Measurements from ENCODE around the gene MYCBP.
A peak's percentile ranks its signal among the peaks of the same experiment; 100 is the strongest.

MYCBP gene

GRCh38 chr1:38831731-38832369 is 41.3 kb downstream of the MYCBP start:
- H3K27ac ChIP-seq (ENCODE audit: low read depth, low read length) = no peak overlapping the region
- H3K36me3 ChIP-seq (ENCODE audit: control insufficient read depth in 5 of 5, insufficient read depth in 5 of 5, low read length in 5 of 5) = peaks cover 0 to under 1% (median 0%) of the 10 kb centered on the region in 5 donors
- H3K4me3 ChIP-seq (ENCODE audit: low read depth in 1 of 5, low read length in 5 of 5) = no peak overlapping the region
- no peak overlapping the region for H3K9ac ChIP-seq (ENCODE audit: low read length in 5 of 5)
- peaks cover 0 to 6% (median 4%) of the 10 kb centered on the region in 5 donors for H3K27me3 ChIP-seq (ENCODE audit: control insufficient read depth in 5 of 5, insufficient read depth in 4 of 5, low read length in 5 of 5)
- H3K4me1 ChIP-seq (ENCODE audit: control insufficient read depth in 5 of 5, insufficient read depth in 5 of 5, low read length in 5 of 5) = peaks cover 0 to 4% (median 0%) of the 10 kb centered on the region in 5 donors
- no peaks in the 10 kb centered on the region for H3K9me3 ChIP-seq (ENCODE audit: control insufficient read depth in 5 of 5, low read length in 5 of 5)

DNA sequence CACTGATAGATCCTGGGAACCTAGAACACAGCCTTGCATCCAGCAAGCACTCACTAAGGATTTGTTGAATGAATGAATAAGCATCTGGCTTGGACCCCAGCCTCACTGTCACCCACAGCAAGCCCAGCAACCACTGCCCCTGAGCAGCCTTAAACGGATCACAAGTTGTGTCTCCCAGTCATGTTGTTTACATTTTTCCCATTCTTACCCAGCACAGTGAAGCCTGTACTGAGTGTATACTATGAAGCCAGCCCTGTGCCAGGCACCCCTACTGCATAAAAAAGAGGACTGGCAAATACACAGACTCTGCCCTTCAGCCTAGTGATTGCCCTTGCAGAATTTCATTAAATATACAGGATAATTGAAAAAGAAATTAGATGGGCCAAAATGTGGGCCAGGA is 43.8 kb downstream of the MYCBP start:
- no peak overlapping the region for H3K9ac ChIP-seq (ENCODE audit: low read length in 5 of 5)
- H3K4me1 ChIP-seq (ENCODE audit: control insufficient read depth in 5 of 5, insufficient read depth in 5 of 5, low read length in 5 of 5) = peaks cover 0 to 4% (median 0%) of the 10 kb centered on the region in 5 donors
- H3K4me3 ChIP-seq (ENCODE audit: low read depth in 1 of 5, low read length in 5 of 5) = no peak overlapping the region
- H3K36me3 ChIP-seq (ENCODE audit: control insufficient read depth in 5 of 5, insufficient read depth in 5 of 5, low read length in 5 of 5) = no peaks in the 10 kb centered on the region
- H3K9me3 ChIP-seq (ENCODE audit: control insufficient read depth in 5 of 5, low read length in 5 of 5) = no peaks in the 10 kb centered on the region
- H3K27ac ChIP-seq (ENCODE audit: low read depth, low read length) = no peak overlapping the region
- H3K27me3 ChIP-seq (ENCODE audit: control insufficient read depth in 5 of 5, insufficient read depth in 4 of 5, low read length in 5 of 5) = peaks cover 2 to 6% (median 4%) of the 10 kb centered on the region in 5 donors

DNA sequence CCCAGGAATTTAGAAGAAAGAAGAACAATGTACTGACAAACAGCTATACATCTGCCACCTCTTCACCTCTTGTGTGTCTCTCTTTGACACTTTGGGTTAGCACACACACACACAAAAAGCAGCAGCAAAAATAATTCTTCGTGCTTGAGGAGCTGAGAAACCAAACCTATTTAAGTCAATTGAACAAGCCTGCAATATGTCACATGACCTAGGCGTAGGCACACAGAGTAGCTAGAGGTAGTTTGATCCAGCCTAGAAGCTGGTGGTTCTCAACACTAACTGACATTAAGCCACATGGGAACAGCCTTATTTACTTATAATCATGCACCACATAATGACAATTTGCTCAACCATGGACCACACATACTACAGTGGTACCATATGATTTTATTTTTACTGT is 45.8 kb downstream of the MYCBP start:
- Histone ChIP-seq H3K9me3 (ENCODE audit: control insufficient read depth in 5 of 5, low read length in 5 of 5) (no peaks in the 10 kb centered on the region), H3K27me3 (ENCODE audit: control insufficient read depth in 5 of 5, insufficient read depth in 4 of 5, low read length in 5 of 5) (peaks cover 2 to 6% (median 4%) of the 10 kb centered on the region in 5 donors), H3K9ac (ENCODE audit: low read length in 5 of 5) (no peak overlapping the region), H3K36me3 (ENCODE audit: control insufficient read depth in 5 of 5, insufficient read depth in 5 of 5, low read length in 5 of 5) (no peaks in the 10 kb centered on the region), H3K4me1 (ENCODE audit: control insufficient read depth in 5 of 5, insufficient read depth in 5 of 5, low read length in 5 of 5) (no peaks in the 10 kb centered on the region), H3K4me3 (ENCODE audit: low read depth in 1 of 5, low read length in 5 of 5) (no peak overlapping the region), H3K27ac (ENCODE audit: low read depth, low read length) (no peak overlapping the region)

GRCh38 chr1:38826886-38827285 is 46.3 kb downstream of the MYCBP start:
- H3K4me3 ChIP-seq (ENCODE audit: low read depth in 1 of 5, low read length in 5 of 5) = no peak overlapping the region
- H3K36me3 ChIP-seq (ENCODE audit: control insufficient read depth in 5 of 5, insufficient read depth in 5 of 5, low read length in 5 of 5) = no peaks in the 10 kb centered on the region
- no peaks in the 10 kb centered on the region for H3K4me1 ChIP-seq (ENCODE audit: control insufficient read depth in 5 of 5, insufficient read depth in 5 of 5, low read length in 5 of 5)
- H3K9ac ChIP-seq (ENCODE audit: low read length in 5 of 5) = no peak overlapping the region
- no peak overlapping the region for H3K27ac ChIP-seq (ENCODE audit: low read depth, low read length)
- H3K9me3 ChIP-seq (ENCODE audit: control insufficient read depth in 5 of 5, low read length in 5 of 5) = no peaks in the 10 kb centered on the region
- H3K27me3 ChIP-seq (ENCODE audit: control insufficient read depth in 5 of 5, insufficient read depth in 4 of 5, low read length in 5 of 5) = peaks cover 2 to 6% (median 4%) of the 10 kb centered on the region in 5 donors

DNA sequence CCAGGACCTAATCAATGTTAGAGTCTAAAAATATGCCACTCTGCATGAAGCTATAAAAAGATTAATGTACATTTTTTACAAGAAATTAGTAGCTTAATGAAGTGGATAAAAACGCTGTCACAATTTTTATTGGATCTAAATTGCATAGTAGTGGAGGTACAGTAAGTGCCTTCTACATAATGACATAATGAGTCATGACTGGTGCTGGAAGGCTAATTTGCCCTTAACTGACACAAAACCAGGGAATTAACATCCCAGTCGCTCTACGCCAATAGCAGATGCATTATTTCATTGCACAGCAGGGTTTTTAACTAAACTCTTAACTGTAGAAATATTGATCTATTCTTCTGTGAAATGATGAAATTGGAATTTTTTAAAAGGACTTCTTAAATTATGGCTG is 46.9 kb downstream of the MYCBP start:
- Histone ChIP-seq H3K36me3 (ENCODE audit: control insufficient read depth in 5 of 5, insufficient read depth in 5 of 5, low read length in 5 of 5) (no peaks in the 10 kb centered on the region), H3K9ac (ENCODE audit: low read length in 5 of 5) (no peak overlapping the region), H3K9me3 (ENCODE audit: control insufficient read depth in 5 of 5, low read length in 5 of 5) (no peaks in the 10 kb centered on the region), H3K27me3 (ENCODE audit: control insufficient read depth in 5 of 5, insufficient read depth in 4 of 5, low read length in 5 of 5) (peaks cover 2 to 8% (median 4%) of the 10 kb centered on the region in 5 donors), H3K27ac (ENCODE audit: low read depth, low read length) (no peak overlapping the region), H3K4me1 (ENCODE audit: control insufficient read depth in 5 of 5, insufficient read depth in 5 of 5, low read length in 5 of 5) (no peaks in the 10 kb centered on the region), H3K4me3 (ENCODE audit: low read depth in 1 of 5, low read length in 5 of 5) (no peak overlapping the region)

DNA sequence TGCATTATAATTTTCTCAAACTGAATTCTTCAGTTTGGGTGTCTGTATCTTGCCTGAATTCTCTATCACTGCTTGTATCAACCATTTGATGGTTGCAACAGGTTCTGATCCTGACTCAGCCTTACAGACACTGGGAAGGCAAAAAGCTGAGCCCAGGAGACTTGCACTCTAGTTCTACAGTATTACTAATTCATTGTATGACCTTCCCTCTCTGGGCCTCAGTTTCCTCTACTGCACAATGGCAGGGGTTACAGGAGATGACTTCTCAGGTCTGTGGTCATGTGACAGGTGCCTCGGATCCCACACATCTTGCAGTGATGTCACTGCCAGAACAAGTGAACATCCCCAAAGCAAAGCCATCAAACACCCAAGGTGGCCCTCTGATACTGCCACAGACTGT is 52.3 kb downstream of the MYCBP start:
- Histone ChIP-seq H3K4me1 (ENCODE audit: control insufficient read depth in 5 of 5, insufficient read depth in 5 of 5, low read length in 5 of 5) (peaks cover 0 to 13% (median 11%) of the 10 kb centered on the region in 5 donors), H3K4me3 (ENCODE audit: low read depth in 1 of 5, low read length in 5 of 5) (no peak overlapping the region), H3K9ac (ENCODE audit: low read length in 5 of 5) (no peak overlapping the region), H3K9me3 (ENCODE audit: control insufficient read depth in 5 of 5, low read length in 5 of 5) (peaks cover 0 to 11% (median 4%) of the 10 kb centered on the region in 5 donors), H3K36me3 (ENCODE audit: control insufficient read depth in 5 of 5, insufficient read depth in 5 of 5, low read length in 5 of 5) (no peaks in the 10 kb centered on the region), H3K27ac (ENCODE audit: low read depth, low read length) (no peak overlapping the region), H3K27me3 (ENCODE audit: control insufficient read depth in 5 of 5, insufficient read depth in 4 of 5, low read length in 5 of 5) (peaks cover 19 to 33% (median 25%) of the 10 kb centered on the region in 5 donors)

DNA sequence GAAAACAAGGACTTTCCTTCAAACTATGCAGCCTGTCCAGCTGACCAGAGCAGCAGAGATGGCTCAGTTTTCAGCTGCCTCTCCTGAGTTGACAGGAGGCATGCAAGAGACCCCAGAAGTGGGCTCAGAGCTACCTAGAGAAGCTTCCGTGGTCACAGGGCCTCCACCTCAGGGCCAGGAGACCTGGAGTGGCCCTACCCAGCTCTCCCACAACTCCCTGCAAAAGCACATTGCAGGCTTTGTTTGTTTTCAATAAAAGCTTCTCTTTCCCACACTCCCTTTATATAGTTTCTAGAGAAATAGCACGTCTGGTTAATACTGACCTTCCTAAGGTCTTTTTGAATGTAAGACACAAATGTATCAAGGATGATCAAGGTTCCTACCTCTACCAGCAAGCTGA is 53.6 kb downstream of the MYCBP start:
- Histone ChIP-seq H3K27ac (ENCODE audit: low read depth, low read length) (no peak overlapping the region), H3K4me3 (ENCODE audit: low read depth in 1 of 5, low read length in 5 of 5) (no peak overlapping the region), H3K9me3 (ENCODE audit: control insufficient read depth in 5 of 5, low read length in 5 of 5) (peaks cover 0 to 11% (median 4%) of the 10 kb centered on the region in 5 donors), H3K36me3 (ENCODE audit: control insufficient read depth in 5 of 5, insufficient read depth in 5 of 5, low read length in 5 of 5) (no peaks in the 10 kb centered on the region), H3K4me1 (ENCODE audit: control insufficient read depth in 5 of 5, insufficient read depth in 5 of 5, low read length in 5 of 5) (peaks cover 0 to 13% (median 11%) of the 10 kb centered on the region in 5 donors), H3K9ac (ENCODE audit: low read length in 5 of 5) (no peak overlapping the region), H3K27me3 (ENCODE audit: control insufficient read depth in 5 of 5, insufficient read depth in 4 of 5, low read length in 5 of 5) (peaks cover 23 to 42% (median 30%) of the 10 kb centered on the region in 5 donors)

- Histone ChIP-seq H3K4me1 (ENCODE audit: control insufficient read depth in 5 of 5, insufficient read depth in 5 of 5, low read length in 5 of 5) (peaks cover 0 to 13% (median 11%) of the 10 kb centered on the region in 5 donors), H3K36me3 (ENCODE audit: control insufficient read depth in 5 of 5, insufficient read depth in 5 of 5, low read length in 5 of 5) (no peaks in the 10 kb centered on the region), H3K4me3 (ENCODE audit: low read depth in 1 of 5, low read length in 5 of 5) (peak overlapping the region in 1 of 5 donors; percentile 50), H3K27me3 (ENCODE audit: control insufficient read depth in 5 of 5, insufficient read depth in 4 of 5, low read length in 5 of 5) (peaks cover 24 to 47% (median 31%) of the 10 kb centered on the region in 5 donors), H3K9me3 (ENCODE audit: control insufficient read depth in 5 of 5, low read length in 5 of 5) (peaks cover 0 to 11% (median 5%) of the 10 kb centered on the region in 5 donors), H3K27ac (ENCODE audit: low read depth, low read length) (no peak overlapping the region), H3K9ac (ENCODE audit: low read length in 5 of 5) (no peak overlapping the region)
Observed at GRCh38 chr1:38819040-38819439, 54.1 kb downstream of the MYCBP start.

GRCh38 chr1:38818175-38818976 is 54.8 kb downstream of the MYCBP start:
- no peak overlapping the region for H3K27ac ChIP-seq (ENCODE audit: low read depth, low read length)
- H3K9me3 ChIP-seq (ENCODE audit: control insufficient read depth in 5 of 5, low read length in 5 of 5) = peaks cover 3 to 11% (median 5%) of the 10 kb centered on the region in 5 donors
- H3K4me3 ChIP-seq (ENCODE audit: low read depth in 1 of 5, low read length in 5 of 5) = peak overlapping the region in 4 of 5 donors; percentile 40 to 50 (median 44)
- H3K4me1 ChIP-seq (ENCODE audit: control insufficient read depth in 5 of 5, insufficient read depth in 5 of 5, low read length in 5 of 5) = peaks cover 0 to 13% (median 11%) of the 10 kb centered on the region in 5 donors
- no peaks in the 10 kb centered on the region for H3K36me3 ChIP-seq (ENCODE audit: control insufficient read depth in 5 of 5, insufficient read depth in 5 of 5, low read length in 5 of 5)
- peaks cover 24 to 50% (median 34%) of the 10 kb centered on the region in 5 donors for H3K27me3 ChIP-seq (ENCODE audit: control insufficient read depth in 5 of 5, insufficient read depth in 4 of 5, low read length in 5 of 5)
- H3K9ac ChIP-seq (ENCODE audit: low read length in 5 of 5) = peak overlapping the region in 2 of 5 donors; percentile 30 to 40
